ENCODE data around the gene OGFR. TPM values are rescaled to one million over a fixed set of nuclear protein-coding genes. Genes with fewer than 3 reads are reported as not detected.
A peak's percentile ranks its signal among the peaks of the same experiment; 100 is the strongest.

Gene OGFR
- total RNA-seq, 6 experiments from 2014 or later: 37.8 to 42.2 (median 39.0) TPM

- no peak; the same call in 1 of the 2 replicates for TF ChIP-seq CTCF (IDR thresholded peaks at IDR 0.05)
- Mint-ChIP-seq H3K36me3 (ENCODE audit: low read depth) (no peaks in the 10 kb centered on the region), H3K4me1 (ENCODE audit: low read depth) (no peaks in the 10 kb centered on the region), H3K4me3 (no peak overlapping the region), H3K27ac (no peak overlapping the region), H3K9me3 (no peaks in the 10 kb centered on the region), H3K27me3 (ENCODE audit: insufficient read depth) (no peaks in the 10 kb centered on the region; the same call in 1 of the 2 replicates)
- DNase-seq: no peak
Measured at GRCh38 chr20:62822239-62822787, 17.7 kb downstream of the OGFR start.

GRCh38 chr20:62822788-62823651 lies 18.4 kb downstream of the OGFR start:
- Mint-ChIP-seq H3K4me3 (no peak overlapping the region), H3K27me3 (ENCODE audit: insufficient read depth) (no peaks in the 10 kb centered on the region; the same call in 1 of the 2 replicates), H3K27ac (no peak overlapping the region), H3K36me3 (ENCODE audit: low read depth) (no peaks in the 10 kb centered on the region), H3K4me1 (ENCODE audit: low read depth) (no peaks in the 10 kb centered on the region), H3K9me3 (no peaks in the 10 kb centered on the region)
- TF ChIP-seq CTCF (IDR thresholded peaks at IDR 0.05): 0 out of 2 replicates have a peak, but pooled peaks have one; percentile 23
- no peak for DNase-seq

GRCh38 chr20:62823688-62824475 lies 19.2 kb downstream of the OGFR start:
- Mint-ChIP-seq H3K27me3 (ENCODE audit: insufficient read depth) (no peaks in the 10 kb centered on the region; the same call in 1 of the 2 replicates), H3K9me3 (no peaks in the 10 kb centered on the region), H3K4me3 (no peak overlapping the region), H3K27ac (no peak overlapping the region), H3K4me1 (ENCODE audit: low read depth) (no peaks in the 10 kb centered on the region), H3K36me3 (ENCODE audit: low read depth) (no peaks in the 10 kb centered on the region)
- no peak for TF ChIP-seq CTCF (IDR thresholded peaks at IDR 0.05)
- no peak for DNase-seq

- Mint-ChIP-seq H3K27ac (no peak overlapping the region), H3K9me3 (no peaks in the 10 kb centered on the region), H3K4me1 (ENCODE audit: low read depth) (no peaks in the 10 kb centered on the region), H3K36me3 (ENCODE audit: low read depth) (no peaks in the 10 kb centered on the region), H3K4me3 (peak overlapping the region; percentile 26; the same call in 1 of the 2 replicates), H3K27me3 (ENCODE audit: insufficient read depth) (no peaks in the 10 kb centered on the region; the same call in 1 of the 2 replicates)
- DNase-seq: no peak
- TF ChIP-seq CTCF (IDR thresholded peaks at IDR 0.05): peak; percentile 37; the same call in 1 of the 2 replicates
Measured at GRCh38 chr20:62824476-62825332, 20.1 kb downstream of the OGFR start.
